Prostate gland (tissue), 2 donors: ENCODE data around the gene VAMP3. TPM values are rescaled to one million over a fixed set of nuclear protein-coding genes. Genes with fewer than 3 reads are reported as not detected.

Source experiments
- DNase-seq: peaks from one replicate; pipeline ENCODE4 v3.0.0-alpha.2; 2019; ENCODE audit warnings: low spot score
- H3K27ac ChIP-seq, 2 donors: fragments of 200-600 bp; sonication (generic); 2 replicates each; pipeline ENCODE4 v1.5.1; 2017 to 2019
- H3K27me3 ChIP-seq: fragments of 200-600 bp; sonication (generic); replicated peaks from 2 replicates; pipeline ENCODE4 v1.5.1; 2019; ENCODE audit not compliant: insufficient read depth
- H3K36me3 ChIP-seq, 2 donors: fragments of 200-600 bp; sonication (generic); 1 replicate in 1 of 2; 2 replicates in 1 of 2; pipeline versions ENCODE4 v1.5.1 to v1.8.1; 2017 to 2019
- H3K4me1 ChIP-seq: fragments of 200-600 bp; sonication (generic); replicated peaks from 2 replicates; pipeline ENCODE4 v1.5.1; 2019
- H3K4me3 ChIP-seq, 2 donors: fragments of 200-600 bp; sonication (generic); 2 replicates each; pipeline ENCODE4 v1.5.1; 2017 to 2019
- H3K9me3 ChIP-seq: fragments of 200-600 bp; sonication (generic); 2 replicates; pipeline ENCODE4 v1.5.1; 2017
- POLR2A ChIP-seq: fragments of 450-650 bp; IDR thresholded peaks from one replicate; pipeline ENCODE4 v1.6.1; 2016; ENCODE audit warnings: antibody characterized with exemption, mild to moderate bottlenecking
- POLR2AphosphoS5 ChIP-seq: sonication (generic); formaldehyde crosslinking; IDR thresholded peaks from one replicate; pipeline ENCODE4 v1.6.1; 2017; ENCODE audit warnings: antibody characterized with exemption
- WGBS: methylation state at CpG from one replicate; pipeline ENCODE4 v1.1.5; 2018; 5-methylcytosine and 5-hydroxymethylcytosine counted together
- intact Hi-C: fragments of 100-400 bp; cut with DNase I; formaldehyde crosslinking; loops from one replicate; pipeline ENCODE4 v1.14.2; 2022
- total RNA-seq, 2 donors: library from RNA; depleted of rRNA; stranded (reverse); fragments of >200 nt; gene quantifications; one replicate each; pipeline ENCODE4 v1.1.0, GENCODE V29; 2016
- TF ChIP-seq, protein P1 (sequence below), 4 experiments: fragments of 200-600 bp in 2 of 4; fragments of 450-650 bp in 2 of 4; sonication (generic) in 2 of 4; IDR thresholded peaks; 1 replicate in 3 of 4; 2 replicates in 1 of 4; pipeline ENCODE4 v1.5.1; 2016 to 2019; ENCODE audit warnings: antibody characterized with exemption in 4 of 4, mild to moderate bottlenecking in 2 of 4, moderate library complexity in 2 of 4

The VAMP3 gene
- total RNA-seq, 2 donors from 2014 or later: 85.2 to 95.1 TPM

DNA sequence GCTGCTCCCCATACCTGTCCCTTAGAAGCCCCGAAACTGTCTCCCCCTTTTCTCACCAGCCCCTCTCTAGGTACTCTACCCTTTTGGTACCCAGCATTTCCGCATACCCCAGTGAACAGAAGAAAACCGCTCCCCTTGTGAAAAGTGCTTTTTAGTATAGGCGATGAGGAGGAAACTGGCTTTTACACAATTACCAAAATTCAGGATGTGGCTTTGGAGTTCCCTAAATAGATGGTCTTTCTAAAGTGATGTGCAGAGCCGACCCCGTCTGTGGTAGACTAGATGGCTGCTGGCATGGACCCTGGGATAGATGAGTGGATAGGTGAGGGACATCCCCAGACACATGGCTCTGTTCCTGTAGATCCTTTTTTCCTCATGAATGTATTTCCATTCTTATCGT, 10.4 kb downstream of the VAMP3 start:
- intact Hi-C loops: no loop called here
- Histone ChIP-seq H3K4me1 (no peaks in the 10 kb centered on the region), H3K27me3 (no peaks in the 10 kb centered on the region), H3K4me3 (no peak overlapping the region), H3K27ac (no peak overlapping the region), H3K9me3 (no peaks in the 10 kb centered on the region), H3K36me3 (no peaks in the 10 kb centered on the region)
- WGBS: 73% methylated on average over 7 of the region's 7 CpGs
- DNase-seq: no peak
- TF ChIP-seq POLR2A (no peak), POLR2AphosphoS5 (no peak)
- TF ChIP-seq, protein P1, sequence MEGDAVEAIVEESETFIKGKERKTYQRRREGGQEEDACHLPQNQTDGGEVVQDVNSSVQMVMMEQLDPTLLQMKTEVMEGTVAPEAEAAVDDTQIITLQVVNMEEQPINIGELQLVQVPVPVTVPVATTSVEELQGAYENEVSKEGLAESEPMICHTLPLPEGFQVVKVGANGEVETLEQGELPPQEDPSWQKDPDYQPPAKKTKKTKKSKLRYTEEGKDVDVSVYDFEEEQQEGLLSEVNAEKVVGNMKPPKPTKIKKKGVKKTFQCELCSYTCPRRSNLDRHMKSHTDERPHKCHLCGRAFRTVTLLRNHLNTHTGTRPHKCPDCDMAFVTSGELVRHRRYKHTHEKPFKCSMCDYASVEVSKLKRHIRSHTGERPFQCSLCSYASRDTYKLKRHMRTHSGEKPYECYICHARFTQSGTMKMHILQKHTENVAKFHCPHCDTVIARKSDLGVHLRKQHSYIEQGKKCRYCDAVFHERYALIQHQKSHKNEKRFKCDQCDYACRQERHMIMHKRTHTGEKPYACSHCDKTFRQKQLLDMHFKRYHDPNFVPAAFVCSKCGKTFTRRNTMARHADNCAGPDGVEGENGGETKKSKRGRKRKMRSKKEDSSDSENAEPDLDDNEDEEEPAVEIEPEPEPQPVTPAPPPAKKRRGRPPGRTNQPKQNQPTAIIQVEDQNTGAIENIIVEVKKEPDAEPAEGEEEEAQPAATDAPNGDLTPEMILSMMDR (IDR thresholded peaks at IDR 0.05): no peak

DNA sequence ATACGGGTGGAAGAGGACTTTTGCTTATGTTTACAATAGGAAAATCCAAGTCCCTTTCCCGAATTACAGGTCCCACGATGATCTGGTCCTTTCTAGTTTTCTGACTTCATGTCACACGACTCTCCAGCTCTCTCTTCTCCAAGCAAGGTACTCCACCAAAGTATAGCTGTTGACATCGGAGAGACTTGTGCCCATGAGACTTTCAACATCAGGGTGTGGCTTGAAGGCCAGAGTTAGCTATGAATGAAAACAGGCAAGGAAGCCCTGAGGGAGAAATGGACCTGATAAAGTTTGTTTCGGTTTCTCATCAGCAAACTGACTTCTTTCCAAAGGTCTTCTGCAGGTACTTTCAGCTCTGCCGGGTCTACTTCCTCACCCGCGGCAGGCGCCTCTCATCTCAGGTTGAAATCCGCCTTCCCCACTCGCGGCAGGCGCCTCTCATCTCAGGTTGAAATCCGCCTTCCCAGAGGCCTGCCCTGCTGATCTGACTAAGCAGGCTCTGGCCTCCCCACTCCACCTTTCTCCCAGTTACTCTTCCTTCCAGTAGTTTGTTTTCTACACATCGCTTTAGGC, 10.9 kb downstream of the VAMP3 start:
- 75% methylated on average over 16 of the region's 16 CpGs for WGBS
- no peak for DNase-seq

DNA sequence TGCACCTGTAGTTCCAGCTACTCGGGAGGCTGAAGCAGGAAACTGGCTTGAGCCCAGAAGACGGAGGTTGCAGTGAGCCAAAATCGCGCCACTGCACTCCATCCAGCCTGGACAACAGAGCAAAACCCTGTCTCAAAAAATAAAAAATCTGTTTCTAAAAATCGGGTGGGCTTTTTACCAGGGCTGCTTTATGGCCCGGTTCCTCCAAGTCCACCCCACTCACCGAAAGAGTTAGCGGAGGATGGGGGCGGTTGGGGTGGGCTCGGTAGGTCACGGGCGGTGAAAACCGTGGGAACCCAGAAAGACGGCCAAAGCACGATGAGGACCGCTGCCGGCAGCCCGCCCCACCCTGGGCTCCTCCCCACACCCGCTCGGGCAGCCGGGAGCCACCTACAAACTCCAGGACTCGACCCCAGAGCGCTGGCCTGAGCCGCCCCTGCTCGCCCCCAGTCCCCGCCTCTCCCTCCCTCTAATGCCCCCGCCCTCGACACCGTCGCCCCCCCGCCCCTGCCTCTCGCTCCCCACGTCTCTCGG, 12.1 kb downstream of the VAMP3 start:
- Histone ChIP-seq H3K27ac (peak overlapping the region; percentile 91 to 94), H3K4me3 (peak overlapping the region; percentile 51 to 66), H3K36me3 (no peaks in the 10 kb centered on the region), H3K4me1 (no peaks in the 10 kb centered on the region), H3K9me3 (no peaks in the 10 kb centered on the region), H3K27me3 (no peaks in the 10 kb centered on the region)
- under 1% methylated on average over 26 of the region's 34 CpGs for WGBS
- TF ChIP-seq POLR2A: no peak
- TF ChIP-seq POLR2AphosphoS5: no peak
- TF ChIP-seq, protein P1 (IDR thresholded peaks at IDR 0.05): no peak
- DNase-seq: no peak
- intact Hi-C loops: no loop called here

More for the DNA sequence above, 10.9 kb downstream of the VAMP3 start:
- no peaks in the 10 kb centered on the region for H3K27me3 ChIP-seq
- H3K4me1 ChIP-seq: no peaks in the 10 kb centered on the region
- no peak overlapping the region for H3K27ac ChIP-seq
- intact Hi-C loops: no loop called here
- H3K4me3 ChIP-seq: no peak overlapping the region
- no peaks in the 10 kb centered on the region for H3K36me3 ChIP-seq
- H3K9me3 ChIP-seq: no peaks in the 10 kb centered on the region
- TF ChIP-seq, protein P1 (IDR thresholded peaks at IDR 0.05): no peak

DNA sequence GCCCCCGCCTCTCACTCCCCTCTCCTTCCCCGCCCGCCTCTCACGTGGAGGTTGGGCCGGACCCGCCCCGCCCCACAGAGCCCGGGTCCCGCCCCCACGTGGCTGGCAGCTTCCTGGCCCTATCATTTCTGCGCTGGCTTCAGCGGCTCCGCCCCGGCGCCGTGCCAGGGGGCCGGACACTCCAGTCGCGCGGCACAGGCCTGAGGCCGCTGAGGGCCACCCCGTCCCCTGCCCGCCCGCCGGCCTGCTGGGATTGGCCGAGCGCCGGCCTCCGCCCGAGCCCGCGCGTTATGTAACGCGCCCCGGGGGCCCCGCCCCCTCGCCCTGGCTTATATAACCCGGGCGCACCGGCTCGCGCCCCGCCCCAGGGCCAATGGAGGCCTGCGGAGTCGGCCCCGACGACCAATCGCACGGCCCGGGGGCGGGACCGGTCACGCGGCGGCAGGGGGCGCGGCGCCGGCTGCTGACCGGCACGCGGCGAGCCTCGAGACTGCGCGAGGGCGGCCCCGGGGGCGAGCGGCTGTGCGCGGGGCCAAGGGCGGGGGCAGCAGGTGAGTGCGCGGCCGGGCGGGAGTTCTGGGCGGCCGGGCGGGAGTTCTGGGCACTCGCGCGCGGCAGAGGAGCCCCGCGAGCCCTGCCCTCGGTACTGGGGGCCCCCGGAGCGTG, 12.9 kb downstream of the VAMP3 start, which contains the start of gene PER3:
Gene PER3 (plus strand): TSS at position 466 of the 666 bp plus-strand sequence. CDS start 587 bp downstream, outside the sequence.
- intact Hi-C loops: no loop called here
- 3% methylated on average over 51 of the region's 90 CpGs for WGBS
- H3K9me3 ChIP-seq: no peaks in the 10 kb centered on the region
- TF ChIP-seq POLR2A (peak; percentile 37), POLR2AphosphoS5 (peak; percentile 67)
- TF ChIP-seq, protein P1 (IDR thresholded peaks at IDR 0.05): no peak
- H3K27me3 ChIP-seq: no peaks in the 10 kb centered on the region
- peak within 1 kb of the TSS; percentile 51 to 66 for H3K4me3 ChIP-seq
- peak within 1 kb of the TSS; percentile 91 to 94 for H3K27ac ChIP-seq
- no peaks in the 10 kb centered on the region for H3K36me3 ChIP-seq
- H3K4me1 ChIP-seq: no peaks in the 10 kb centered on the region
- peak; percentile 97 for DNase-seq
